ENCODE measurements around the gene OR9A2. TPM values are rescaled to one million over a fixed set of nuclear protein-coding genes. Genes with fewer than 3 reads are reported as not detected.

The OR9A2 gene
- total RNA-seq, 1 experiment from 2014 or later = not detected

DNA sequence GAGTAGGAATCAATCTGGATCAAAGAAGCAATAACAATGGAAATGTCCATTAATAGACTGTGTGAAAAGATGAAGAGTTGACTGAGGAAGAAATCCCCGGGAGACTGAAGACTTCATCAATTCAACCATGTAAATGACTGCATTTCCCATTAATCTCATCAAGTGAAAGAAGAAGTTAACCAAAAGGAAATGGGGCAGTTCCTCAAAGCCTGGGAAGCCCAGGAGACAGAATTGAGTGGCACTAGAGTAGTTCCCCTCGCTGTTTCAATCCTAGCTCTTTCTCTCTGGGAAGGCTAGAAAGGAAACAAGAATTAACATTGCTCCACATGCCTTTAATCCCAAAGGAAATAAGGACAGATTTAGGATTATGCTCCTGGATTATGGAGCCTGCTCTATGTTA is 20.4 kb upstream of the OR9A2 start:
- H3K4me1 Mint-ChIP-seq (ENCODE audit: insufficient read depth, unreplicated experiment) = no peaks in the 10 kb centered on the region
- POLR2A ChIA-PET = no interaction called here
- intact Hi-C loops (cut with micrococcal nuclease) = no loop called here
- CTCF ChIA-PET = interaction anchor here (1.3 kb wide), 1 partner anchor 168 kb away, joined by 4 read pairs; no protein-coding TSS in a partner anchor
- H3K9me3 Mint-ChIP-seq (ENCODE audit: unreplicated experiment) = peaks cover 7% of the 10 kb centered on the region
- H3K27me3 Mint-ChIP-seq (ENCODE audit: insufficient read depth, unreplicated experiment) = peaks cover 21% of the 10 kb centered on the region
- BruUV-seq (replicated peaks) = no TSS peak
- H3K36me3 Mint-ChIP-seq (ENCODE audit: insufficient read depth, unreplicated experiment) = no peaks in the 10 kb centered on the region
- H3K27ac Mint-ChIP-seq (ENCODE audit: low read depth, unreplicated experiment) = no peak overlapping the region
- no peak overlapping the region for H3K4me3 Mint-ChIP-seq (ENCODE audit: unreplicated experiment)
- TF ChIP-seq, protein P1, sequence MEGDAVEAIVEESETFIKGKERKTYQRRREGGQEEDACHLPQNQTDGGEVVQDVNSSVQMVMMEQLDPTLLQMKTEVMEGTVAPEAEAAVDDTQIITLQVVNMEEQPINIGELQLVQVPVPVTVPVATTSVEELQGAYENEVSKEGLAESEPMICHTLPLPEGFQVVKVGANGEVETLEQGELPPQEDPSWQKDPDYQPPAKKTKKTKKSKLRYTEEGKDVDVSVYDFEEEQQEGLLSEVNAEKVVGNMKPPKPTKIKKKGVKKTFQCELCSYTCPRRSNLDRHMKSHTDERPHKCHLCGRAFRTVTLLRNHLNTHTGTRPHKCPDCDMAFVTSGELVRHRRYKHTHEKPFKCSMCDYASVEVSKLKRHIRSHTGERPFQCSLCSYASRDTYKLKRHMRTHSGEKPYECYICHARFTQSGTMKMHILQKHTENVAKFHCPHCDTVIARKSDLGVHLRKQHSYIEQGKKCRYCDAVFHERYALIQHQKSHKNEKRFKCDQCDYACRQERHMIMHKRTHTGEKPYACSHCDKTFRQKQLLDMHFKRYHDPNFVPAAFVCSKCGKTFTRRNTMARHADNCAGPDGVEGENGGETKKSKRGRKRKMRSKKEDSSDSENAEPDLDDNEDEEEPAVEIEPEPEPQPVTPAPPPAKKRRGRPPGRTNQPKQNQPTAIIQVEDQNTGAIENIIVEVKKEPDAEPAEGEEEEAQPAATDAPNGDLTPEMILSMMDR (IDR thresholded peaks at IDR 0.05; ENCODE audit: unreplicated experiment) = no peak
- no peak for DNase-seq (ENCODE audit: unreplicated experiment)

DNA sequence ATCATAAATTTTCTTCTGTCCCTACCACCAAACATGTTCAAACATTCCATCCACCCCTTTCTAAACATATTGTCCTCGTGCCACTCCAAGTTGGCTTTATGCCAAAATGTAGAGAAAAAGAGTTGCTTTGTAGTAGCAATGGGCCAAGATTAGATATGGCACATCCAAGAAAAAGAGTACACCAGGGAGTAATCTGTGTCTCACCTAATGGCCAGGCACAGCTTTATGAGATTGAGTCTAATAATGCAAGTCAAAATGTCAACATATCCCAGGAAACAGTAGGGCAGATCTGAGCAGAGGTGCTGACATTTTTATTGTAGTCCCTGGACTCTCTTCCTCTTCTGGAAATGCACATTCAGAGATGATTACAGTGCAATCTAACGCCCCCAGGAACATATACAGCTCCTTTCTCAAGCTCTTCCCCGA is 19.5 kb upstream of the OR9A2 start:
- intact Hi-C loops (cut with micrococcal nuclease) = no loop called here
- H3K4me3 Mint-ChIP-seq (ENCODE audit: unreplicated experiment) = no peak overlapping the region
- no TSS peak for BruUV-seq (replicated peaks)
- no peak overlapping the region for H3K27ac Mint-ChIP-seq (ENCODE audit: low read depth, unreplicated experiment)
- TF ChIP-seq, protein P1 (IDR thresholded peaks at IDR 0.05; ENCODE audit: unreplicated experiment) = no peak
- DNase-seq (ENCODE audit: unreplicated experiment) = no peak
- H3K36me3 Mint-ChIP-seq (ENCODE audit: insufficient read depth, unreplicated experiment) = no peaks in the 10 kb centered on the region
- CTCF ChIA-PET = interaction anchor here (0.8 to 1.3 kb wide), 3 partner anchors 9 to 169 kb away, joined by 3 to 4 read pairs (median 3); no protein-coding TSS in a partner anchor
- no peaks in the 10 kb centered on the region for H3K9me3 Mint-ChIP-seq (ENCODE audit: unreplicated experiment)
- POLR2A ChIA-PET = no interaction called here
- no peaks in the 10 kb centered on the region for H3K4me1 Mint-ChIP-seq (ENCODE audit: insufficient read depth, unreplicated experiment)
- H3K27me3 Mint-ChIP-seq (ENCODE audit: insufficient read depth, unreplicated experiment) = peaks cover 15% of the 10 kb centered on the region

DNA sequence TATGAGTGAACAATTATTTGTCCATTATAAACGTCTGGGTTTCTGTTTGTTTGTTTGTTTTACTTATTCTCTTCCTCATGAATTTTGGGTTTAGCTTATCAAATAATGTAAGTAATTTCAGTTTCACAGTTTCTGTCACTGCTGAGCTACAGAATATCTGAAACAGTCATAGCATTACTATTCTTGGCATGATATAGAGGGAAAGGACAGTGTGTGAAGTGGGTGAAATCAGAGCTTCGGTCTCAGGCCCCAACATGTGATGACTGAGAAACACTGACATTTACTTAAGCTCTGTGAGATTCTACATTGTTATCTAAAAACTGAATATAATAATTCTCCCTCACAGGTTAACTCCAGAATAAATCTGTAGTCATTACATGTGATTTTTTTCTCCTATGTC is 16.5 kb upstream of the OR9A2 start:
- no peak overlapping the region for H3K4me3 Mint-ChIP-seq (ENCODE audit: unreplicated experiment)
- CTCF ChIA-PET = interaction anchor here (0.6 to 1.4 kb wide), 6 partner anchors 10 to 1686 kb away, joined by 3 to 6 read pairs (median 3); no protein-coding TSS in a partner anchor
- no peak for DNase-seq (ENCODE audit: unreplicated experiment)
- TF ChIP-seq, protein P1 (IDR thresholded peaks at IDR 0.05; ENCODE audit: unreplicated experiment) = no peak
- POLR2A ChIA-PET = no interaction called here
- no peak overlapping the region for H3K27ac Mint-ChIP-seq (ENCODE audit: low read depth, unreplicated experiment)
- H3K36me3 Mint-ChIP-seq (ENCODE audit: insufficient read depth, unreplicated experiment) = no peaks in the 10 kb centered on the region
- H3K4me1 Mint-ChIP-seq (ENCODE audit: insufficient read depth, unreplicated experiment) = no peaks in the 10 kb centered on the region
- no TSS peak for BruUV-seq (replicated peaks)
- intact Hi-C loops (cut with micrococcal nuclease) = no loop called here
- H3K9me3 Mint-ChIP-seq (ENCODE audit: unreplicated experiment) = no peaks in the 10 kb centered on the region
- peaks cover 15% of the 10 kb centered on the region for H3K27me3 Mint-ChIP-seq (ENCODE audit: insufficient read depth, unreplicated experiment)

DNA sequence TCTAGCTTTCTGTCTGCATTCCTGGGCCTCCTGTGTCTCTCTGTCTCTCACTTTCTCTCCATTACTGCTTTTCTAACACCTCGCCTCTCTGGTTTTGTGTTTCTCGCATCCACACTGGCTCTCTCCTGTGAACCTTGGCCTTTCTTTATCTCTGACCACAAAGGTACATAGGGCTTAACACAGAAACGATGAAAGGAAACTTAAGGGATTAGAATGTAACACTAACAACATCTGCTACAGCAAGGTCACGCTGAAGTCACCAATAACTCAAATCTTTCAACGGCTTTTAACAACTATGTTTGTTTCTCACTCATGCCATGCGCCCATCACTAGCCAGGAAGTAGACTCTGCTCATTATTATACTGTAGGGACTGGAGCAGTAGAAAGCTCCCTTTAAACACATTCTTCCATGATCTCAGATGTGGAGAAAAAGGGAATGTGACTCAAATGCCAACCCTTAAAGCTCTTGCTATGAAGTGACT is 15.9 kb upstream of the OR9A2 start:
- no peaks in the 10 kb centered on the region for H3K4me1 Mint-ChIP-seq (ENCODE audit: insufficient read depth, unreplicated experiment)
- H3K36me3 Mint-ChIP-seq (ENCODE audit: insufficient read depth, unreplicated experiment) = no peaks in the 10 kb centered on the region
- ChIA-PET POLR2A (no interaction called here), CTCF (interaction anchor here (0.6 to 0.7 kb wide), 5 partner anchors 11 to 1686 kb away, joined by 3 to 4 read pairs (median 3); no protein-coding TSS in a partner anchor)
- peaks cover 15% of the 10 kb centered on the region for H3K27me3 Mint-ChIP-seq (ENCODE audit: insufficient read depth, unreplicated experiment)
- DNase-seq (ENCODE audit: unreplicated experiment) = no peak
- intact Hi-C loops (cut with micrococcal nuclease) = no loop called here
- H3K4me3 Mint-ChIP-seq (ENCODE audit: unreplicated experiment) = no peak overlapping the region
- no TSS peak for BruUV-seq (replicated peaks)
- H3K27ac Mint-ChIP-seq (ENCODE audit: low read depth, unreplicated experiment) = no peak overlapping the region
- TF ChIP-seq, protein P1 (IDR thresholded peaks at IDR 0.05; ENCODE audit: unreplicated experiment) = no peak
- no peaks in the 10 kb centered on the region for H3K9me3 Mint-ChIP-seq (ENCODE audit: unreplicated experiment)
